NCI-H82 (cell line): ENCODE data around the gene PPP1R12C.

Source experiments
- DNase-seq: peaks from one replicate; lab custom pipeline; 2025; lab: John Stamatoyannopoulos, UW

The PPP1R12C gene

GRCh38 chr19:55042688-55043087 lies 74.7 kb downstream of the PPP1R12C start:
- DNase-seq = no peak

- DNase-seq = no peak
These were observed 75.1 kb downstream of the PPP1R12C start for GRCh38 chr19:55042344-55042678.

GRCh38 chr19:55041627-55042343 lies 75.7 kb downstream of the PPP1R12C start:
- DNase-seq = no peak

- DNase-seq = no peak
These were observed 76.2 kb downstream of the PPP1R12C start for GRCh38 chr19:55041244-55041626.
